PC-9 (cell line): Measurements from ENCODE around the gene KAZALD1. TPM values are rescaled to one million over a fixed set of nuclear protein-coding genes. Genes with fewer than 3 reads are reported as not detected.

Experiments
- BruUV-seq: library from RNA; stranded (reverse); fragments of 400-500 nt; replicated peaks from 2 replicates; lab custom pipeline; 2021; lab: Mats Ljungman, UMichigan
- CTCF ChIA-PET: fragments of 300-600 bp; sonication (Branson Sonifier 250); formaldehyde crosslinking; loops from one replicate; lab custom pipeline; 2022; ENCODE audit warnings: antibody characterized with exemption; lab: Charles Lee
- POLR2A ChIA-PET: fragments of 300-600 bp; sonication (Branson Sonifier 250); formaldehyde crosslinking; loops from one replicate; lab custom pipeline; 2022; ENCODE audit warnings: antibody characterized with exemption; ENCODE audit not compliant: unreplicated experiment; lab: Charles Lee
- DNase-seq, 2 experiments: peaks; one replicate each; pipeline versions ENCODE4 v3.0.0 to v3.0.0-alpha.2; 2015 to 2022; ENCODE audit warnings: mixed read lengths in 1 of 2
- H2AFZ ChIP-seq: fragments of 200-600 bp; sonication (generic); 2 replicates; pipeline ENCODE4 v1.8.1; 2017; ENCODE audit warnings: antibody characterized with exemption
- H3F3A ChIP-seq: fragments of 200-600 bp; sonication (generic); 2 replicates; pipeline ENCODE4 v1.8.1; 2017; ENCODE audit warnings: antibody characterized with exemption, mild to moderate bottlenecking, low read depth; ENCODE audit not compliant: insufficient read depth
- H3K27ac ChIP-seq: fragments of 200-600 bp; sonication (generic); 2 replicates; pipeline ENCODE4 v1.6.1; 2016; ENCODE audit warnings: mixed run types
- H3K27me3 ChIP-seq: fragments of 200-600 bp; sonication (generic); 2 replicates; pipeline ENCODE4 v1.6.1; 2016; ENCODE audit warnings: low read depth, mixed run types; ENCODE audit not compliant: insufficient read depth
- H3K36me3 ChIP-seq: fragments of 200-600 bp; sonication (generic); 2 replicates; pipeline ENCODE4 v1.6.1; 2016; ENCODE audit warnings: low read depth, mixed run types
- H3K4me1 ChIP-seq: fragments of 200-600 bp; sonication (generic); replicated peaks from 2 replicates; pipeline ENCODE4 v1.6.1; 2016; ENCODE audit warnings: mixed run types; ENCODE audit not compliant: insufficient read depth
- H3K4me2 ChIP-seq: fragments of 200-600 bp; sonication (generic); 2 replicates; pipeline ENCODE4 v1.6.1; 2017; ENCODE audit warnings: mixed run types
- H3K4me3 ChIP-seq: fragments of 200-600 bp; sonication (generic); 2 replicates; pipeline ENCODE4 v1.6.1; 2016; ENCODE audit warnings: mixed run types
- H3K79me2 ChIP-seq: fragments of 200-600 bp; sonication (generic); 2 replicates; pipeline ENCODE4 v1.6.1; 2017; ENCODE audit warnings: low read depth, mixed run types
- H3K9me2 ChIP-seq: fragments of 200-600 bp; sonication (generic); 2 replicates; pipeline ENCODE4 v1.8.1; 2017; ENCODE audit warnings: mild to moderate bottlenecking; ENCODE audit not compliant: insufficient read depth
- H3K9me3 ChIP-seq: fragments of 200-600 bp; sonication (generic); 2 replicates; pipeline ENCODE4 v1.8.1; 2016; ENCODE audit warnings: low read depth; ENCODE audit not compliant: insufficient read depth
- H4K20me1 ChIP-seq: fragments of 200-600 bp; sonication (generic); 2 replicates; pipeline ENCODE4 v1.8.1; 2017; ENCODE audit not compliant: insufficient read depth
- EZH2 ChIP-seq: fragments of 200-600 bp; sonication (generic); IDR thresholded peaks from 2 replicates; pipeline ENCODE4 v1.8.0; 2017; ENCODE audit warnings: antibody characterized with exemption, low read depth
- intact Hi-C: fragments of 100-400 bp; cut with micrococcal nuclease; formaldehyde crosslinking; loops from one replicate; pipeline ENCODE4 v1.10.0; 2022; ENCODE audit not compliant: unreplicated experiment
- total RNA-seq: library from RNA; stranded (reverse); gene quantifications from 2 replicates; pipeline ENCODE4 v1.2.3, GENCODE V29; 2021
- TF ChIP-seq, protein P1 (sequence below): fragments of 200-600 bp; sonication (generic); conservative IDR thresholded peaks from 2 replicates; pipeline ENCODE4 v1.6.1; 2017; ENCODE audit warnings: mixed run types, antibody characterized with exemption, mild to moderate bottlenecking, moderate library complexity

Gene KAZALD1
- total RNA-seq, 1 experiment from 2014 or later = 19.7 TPM

DNA sequence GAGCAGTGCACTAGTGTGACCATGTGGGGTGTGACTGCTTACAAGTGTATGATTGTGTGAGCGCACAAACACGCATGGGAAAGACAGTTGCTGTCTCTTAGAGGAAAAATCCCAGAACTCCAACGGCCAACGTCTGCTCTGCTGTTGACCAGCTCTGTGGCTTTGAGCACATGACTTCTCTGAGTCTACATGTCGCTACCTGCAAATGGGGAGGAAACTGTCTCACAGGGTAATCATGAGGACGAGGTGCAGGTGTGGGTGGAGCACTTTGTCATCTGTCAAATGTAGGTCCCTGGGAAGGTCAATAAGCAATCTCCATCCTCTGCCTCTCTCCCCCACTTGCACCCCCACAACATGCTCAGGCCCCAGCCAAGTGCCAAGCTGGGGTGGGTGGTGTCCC, 38.1 kb downstream of the KAZALD1 start:
- Histone ChIP-seq H3K4me2 (no peak overlapping the region), H3K4me3 (no peak overlapping the region), H3F3A (no peaks in the 10 kb centered on the region), H3K27me3 (peaks cover 48% of the 10 kb centered on the region; the same call in 1 of the 2 replicates), H3K9me3 (no peaks in the 10 kb centered on the region), H4K20me1 (no peaks in the 10 kb centered on the region), H3K36me3 (no peaks in the 10 kb centered on the region), H3K79me2 (no peaks in the 10 kb centered on the region), H2AFZ (no peak overlapping the region), H3K27ac (no peak overlapping the region), H3K9me2 (no peaks in the 10 kb centered on the region), H3K4me1 (no peaks in the 10 kb centered on the region)
- DNase-seq = no peak
- CTCF ChIA-PET = no interaction called here
- TF ChIP-seq EZH2 = no peak
- TF ChIP-seq, protein P1, sequence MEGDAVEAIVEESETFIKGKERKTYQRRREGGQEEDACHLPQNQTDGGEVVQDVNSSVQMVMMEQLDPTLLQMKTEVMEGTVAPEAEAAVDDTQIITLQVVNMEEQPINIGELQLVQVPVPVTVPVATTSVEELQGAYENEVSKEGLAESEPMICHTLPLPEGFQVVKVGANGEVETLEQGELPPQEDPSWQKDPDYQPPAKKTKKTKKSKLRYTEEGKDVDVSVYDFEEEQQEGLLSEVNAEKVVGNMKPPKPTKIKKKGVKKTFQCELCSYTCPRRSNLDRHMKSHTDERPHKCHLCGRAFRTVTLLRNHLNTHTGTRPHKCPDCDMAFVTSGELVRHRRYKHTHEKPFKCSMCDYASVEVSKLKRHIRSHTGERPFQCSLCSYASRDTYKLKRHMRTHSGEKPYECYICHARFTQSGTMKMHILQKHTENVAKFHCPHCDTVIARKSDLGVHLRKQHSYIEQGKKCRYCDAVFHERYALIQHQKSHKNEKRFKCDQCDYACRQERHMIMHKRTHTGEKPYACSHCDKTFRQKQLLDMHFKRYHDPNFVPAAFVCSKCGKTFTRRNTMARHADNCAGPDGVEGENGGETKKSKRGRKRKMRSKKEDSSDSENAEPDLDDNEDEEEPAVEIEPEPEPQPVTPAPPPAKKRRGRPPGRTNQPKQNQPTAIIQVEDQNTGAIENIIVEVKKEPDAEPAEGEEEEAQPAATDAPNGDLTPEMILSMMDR = no peak
- BruUV-seq = no TSS peak
- POLR2A ChIA-PET = no interaction called here
- intact Hi-C loops = no loop called here

DNA sequence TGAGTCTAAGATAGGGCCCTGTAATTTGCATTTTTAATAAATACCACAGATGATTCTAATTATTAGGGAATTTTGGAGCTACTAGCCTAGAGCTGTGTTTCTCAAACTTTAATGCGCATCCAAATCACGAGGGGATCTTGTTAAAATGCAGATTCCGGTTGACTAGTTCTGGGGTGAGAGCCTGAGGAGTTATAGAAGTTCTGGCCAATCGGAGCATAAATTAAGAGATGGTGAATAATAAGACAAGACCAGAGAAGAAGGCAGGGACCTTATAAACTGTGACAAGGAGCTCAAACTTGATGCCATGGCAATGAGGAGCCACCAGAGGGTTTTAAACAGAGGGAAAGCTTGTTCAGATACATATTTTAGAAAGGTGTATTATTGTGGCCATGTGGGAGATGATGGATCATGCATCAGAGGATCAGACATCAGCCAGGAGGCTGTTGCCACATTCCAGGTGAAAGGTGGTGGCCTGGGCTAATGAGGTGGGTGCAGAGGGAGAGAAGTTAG, 39.6 kb downstream of the KAZALD1 start:
- Histone ChIP-seq H3K27ac (no peak overlapping the region), H3K36me3 (no peaks in the 10 kb centered on the region), H3K79me2 (no peaks in the 10 kb centered on the region), H3K4me2 (no peak overlapping the region), H3K9me2 (no peaks in the 10 kb centered on the region), H3K4me3 (no peak overlapping the region), H3K9me3 (no peaks in the 10 kb centered on the region), H2AFZ (no peak overlapping the region), H3K27me3 (peaks cover 56% of the 10 kb centered on the region; the same call in 1 of the 2 replicates), H4K20me1 (no peaks in the 10 kb centered on the region), H3F3A (no peaks in the 10 kb centered on the region), H3K4me1 (no peaks in the 10 kb centered on the region)
- ChIA-PET CTCF (no interaction called here), POLR2A (no interaction called here)
- BruUV-seq = no TSS peak
- no peak for DNase-seq
- intact Hi-C loops = no loop called here
- TF ChIP-seq, protein P1 = no peak
- TF ChIP-seq EZH2 = no peak

DNA sequence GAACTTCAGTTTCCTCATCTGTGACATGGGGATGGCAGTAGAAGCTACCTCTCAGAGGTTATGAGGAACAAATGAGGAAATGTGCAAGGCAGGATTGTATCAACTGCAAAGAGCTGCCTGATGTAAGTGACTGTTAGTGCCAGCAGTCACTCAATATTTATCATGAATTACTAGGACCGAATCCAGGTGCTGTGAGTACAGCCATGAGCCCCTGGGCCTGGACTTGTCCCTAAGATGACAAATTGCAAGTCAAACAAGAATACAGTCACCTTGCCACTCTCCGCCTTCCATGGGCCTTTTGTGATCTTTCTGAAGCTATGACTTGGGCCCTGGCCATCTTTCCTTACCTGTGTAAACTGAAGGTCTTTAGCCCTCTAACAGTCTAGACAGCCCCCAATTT, 41.6 kb downstream of the KAZALD1 start:
- H3K9me2 ChIP-seq = no peaks in the 10 kb centered on the region
- ChIA-PET POLR2A (no interaction called here), CTCF (no interaction called here)
- no TSS peak for BruUV-seq
- no peak for DNase-seq
- no peaks in the 10 kb centered on the region for H3K79me2 ChIP-seq
- H3K27me3 ChIP-seq = peaks cover 48% of the 10 kb centered on the region; the same call in 1 of the 2 replicates
- H3K4me2 ChIP-seq = no peak overlapping the region
- H3K4me1 ChIP-seq = no peaks in the 10 kb centered on the region
- H3K27ac ChIP-seq = no peak overlapping the region
- H4K20me1 ChIP-seq = no peaks in the 10 kb centered on the region
- H3F3A ChIP-seq = no peaks in the 10 kb centered on the region
- intact Hi-C loops = no loop called here
- no peak overlapping the region for H3K4me3 ChIP-seq
- no peak overlapping the region for H2AFZ ChIP-seq
- no peaks in the 10 kb centered on the region for H3K9me3 ChIP-seq
- TF ChIP-seq EZH2 = no peak
- TF ChIP-seq, protein P1 = no peak
- H3K36me3 ChIP-seq = no peaks in the 10 kb centered on the region
